NCI-H2227 (cell line): ENCODE results near the gene UTP18.
A peak's percentile ranks its signal among the peaks of the same experiment; 100 is the strongest.
"Not testable (repeated sequence)": the region's sequence is repeated elsewhere in the genome, so short reads cannot be mapped to it uniquely, and the experiment has no call there.

Experiments used
- DNase-seq: peaks from one replicate; lab custom pipeline; 2025; ENCODE audit not compliant: unreplicated experiment; lab: John Stamatoyannopoulos, UW

The UTP18 gene

DNA sequence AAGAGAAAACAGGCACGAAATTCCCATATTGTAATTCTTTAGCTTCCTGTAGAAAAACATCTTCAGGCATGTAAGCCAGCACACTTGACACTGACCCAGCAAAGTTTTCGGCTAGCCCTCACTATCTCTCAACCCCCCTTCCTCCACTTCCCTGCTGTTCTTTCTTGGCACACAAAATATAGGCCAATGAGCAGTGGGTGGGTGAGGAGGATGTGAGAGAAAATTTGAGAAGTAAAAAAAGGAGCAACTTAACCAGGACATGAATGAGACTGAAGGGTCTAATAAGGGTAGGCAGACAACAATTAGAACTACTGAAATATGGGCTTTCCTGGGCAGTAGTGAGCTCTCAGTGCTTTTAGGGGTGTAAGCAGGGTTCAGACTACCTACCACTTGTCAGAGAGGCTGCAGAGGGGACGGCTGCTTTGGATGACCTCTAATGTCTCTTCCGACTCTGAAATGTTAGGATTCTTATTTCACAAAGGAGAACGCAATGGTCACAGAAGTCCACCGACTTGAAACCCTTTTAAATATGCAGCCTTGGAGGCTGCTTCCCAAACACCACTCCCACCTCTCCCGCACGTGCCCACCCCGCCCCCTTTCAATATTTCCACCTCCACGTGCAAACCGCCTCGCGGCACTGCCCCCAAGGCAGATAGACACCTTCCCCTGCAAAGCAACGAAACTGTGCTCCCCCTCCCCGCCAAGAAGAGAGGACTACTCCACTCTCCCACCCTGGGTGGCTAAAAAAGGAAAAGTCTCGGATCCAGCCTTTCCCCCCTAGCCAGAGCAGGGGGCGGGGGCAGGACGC, 1.4 kb upstream of the UTP18 start:
- DNase-seq = peak; percentile 49

DNA sequence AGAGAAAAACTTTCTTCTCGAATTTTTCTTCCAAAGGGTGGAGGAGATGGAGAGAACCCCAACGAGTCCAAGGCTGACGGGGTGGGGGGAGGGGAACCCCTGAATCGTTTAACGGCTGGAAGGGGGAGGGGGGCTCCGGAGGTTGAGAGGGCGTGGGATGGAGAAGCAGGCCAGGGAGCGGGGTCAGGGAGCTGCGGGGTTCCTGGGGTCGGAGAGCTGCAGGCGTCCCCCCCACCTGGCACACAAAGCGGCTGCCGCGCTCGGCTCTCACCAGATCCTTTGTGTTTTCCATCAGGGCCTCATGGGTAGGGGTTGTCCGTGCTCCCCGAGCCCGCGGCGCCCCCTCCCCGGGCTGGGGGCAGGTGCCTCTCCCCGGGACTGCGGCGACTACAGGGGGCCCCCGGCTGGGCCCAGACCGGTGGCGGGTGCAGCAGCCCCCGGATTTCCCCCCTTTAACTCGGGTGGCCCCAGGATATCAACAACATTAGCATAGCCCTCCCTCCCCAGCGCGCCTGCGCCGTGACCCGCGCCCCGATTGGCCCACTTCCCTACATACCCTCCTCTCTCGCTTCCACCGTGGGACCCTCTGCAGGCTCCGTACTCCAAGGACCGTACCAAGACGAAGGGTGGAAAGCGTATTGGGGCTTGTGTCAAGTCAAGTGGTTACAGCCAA, 646 bp upstream of the UTP18 start, which contains the start of gene MBTD1:
TSS of gene MBTD1 (minus strand) at position 486 of the 673 bp plus-strand sequence. CDS start 34,888 bp downstream, outside the sequence.
- DNase-seq = peak; percentile 97

DNA sequence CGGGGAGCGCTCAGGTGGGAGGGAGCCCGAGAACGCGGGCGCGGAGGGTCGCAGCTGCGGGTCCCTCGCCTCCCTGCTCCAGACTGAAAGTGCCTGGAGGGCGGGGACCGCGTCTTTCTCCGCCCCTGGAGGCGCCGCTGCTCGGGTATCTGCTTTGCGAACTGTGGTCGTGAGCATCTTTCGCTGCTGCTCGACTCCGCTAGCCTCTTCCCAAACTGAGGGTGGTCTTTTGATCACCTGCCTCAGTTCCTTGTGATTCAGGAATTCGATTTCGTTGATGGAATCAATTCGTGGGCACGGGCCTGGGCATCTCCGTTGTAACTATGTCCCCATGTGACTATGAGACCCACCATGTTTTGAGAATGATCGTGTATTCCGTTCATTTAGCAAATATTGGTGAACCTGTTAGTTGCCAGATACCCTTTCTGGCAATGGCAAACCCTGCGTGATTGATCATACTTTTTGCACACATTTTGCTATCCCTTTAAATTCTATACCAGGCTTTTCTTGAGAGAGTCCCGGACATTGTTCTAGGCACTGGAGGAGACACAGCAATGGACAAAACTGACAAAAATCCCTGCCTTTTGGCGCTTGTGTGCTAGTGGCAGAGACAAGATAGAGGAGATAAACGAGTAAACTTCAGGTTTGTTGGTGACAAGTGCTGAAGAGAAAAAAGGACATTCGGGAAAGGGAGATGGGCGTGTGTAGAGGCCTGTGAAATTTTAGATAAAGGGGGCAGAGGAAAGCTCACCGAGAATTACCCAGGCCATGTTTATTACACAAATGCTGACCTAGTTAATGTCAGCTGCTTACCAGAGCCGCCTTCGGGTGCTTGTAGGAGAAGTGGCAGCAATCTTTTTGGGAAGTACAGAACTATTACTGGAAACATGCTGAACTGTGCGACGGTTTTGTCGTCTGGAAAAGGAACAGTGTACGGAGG, 948 bp downstream of the UTP18 start:
- peak; percentile 92 for DNase-seq

DNA sequence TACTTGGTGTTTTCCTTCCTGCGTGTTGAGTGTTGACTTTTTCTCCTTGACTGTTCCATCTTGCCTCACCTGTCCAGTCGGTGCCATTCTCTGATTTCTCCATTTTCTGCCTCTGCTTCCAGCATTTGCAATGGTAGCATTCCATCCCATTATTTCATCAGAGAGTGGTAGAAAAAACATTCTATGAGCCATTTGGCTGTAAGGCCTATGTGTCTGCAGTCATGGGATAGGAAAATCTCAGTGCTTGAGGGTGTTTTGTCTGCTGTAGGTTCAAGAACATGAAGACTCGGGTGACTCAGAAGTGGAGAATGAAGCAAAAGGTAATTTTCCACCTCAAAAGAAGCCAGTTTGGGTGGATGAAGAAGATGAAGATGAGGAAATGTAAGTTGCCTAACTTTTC, 2.7 kb downstream of the UTP18 start:
- DNase-seq = no peak

DNA sequence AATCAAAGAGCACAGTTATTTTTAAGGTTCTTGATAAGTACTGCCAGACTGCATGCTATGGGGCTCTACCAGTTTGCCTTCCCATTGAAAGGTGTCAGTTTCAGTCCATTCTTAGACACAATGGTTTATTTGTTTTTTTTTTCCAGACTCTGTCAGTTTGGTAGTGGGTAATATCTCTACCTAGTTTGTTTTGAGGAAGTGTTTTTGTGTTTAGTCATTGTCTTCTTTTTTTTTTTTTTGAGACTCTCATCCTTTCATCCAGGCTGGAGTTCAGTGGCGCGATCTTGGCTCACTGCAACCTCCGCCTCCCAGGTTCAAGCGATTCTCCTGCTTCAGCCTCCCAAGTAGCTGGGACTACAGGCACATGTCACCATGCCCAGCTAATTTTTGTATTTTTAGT, 4.1 kb downstream of the UTP18 start:
- not testable (repeated sequence) for DNase-seq

DNA sequence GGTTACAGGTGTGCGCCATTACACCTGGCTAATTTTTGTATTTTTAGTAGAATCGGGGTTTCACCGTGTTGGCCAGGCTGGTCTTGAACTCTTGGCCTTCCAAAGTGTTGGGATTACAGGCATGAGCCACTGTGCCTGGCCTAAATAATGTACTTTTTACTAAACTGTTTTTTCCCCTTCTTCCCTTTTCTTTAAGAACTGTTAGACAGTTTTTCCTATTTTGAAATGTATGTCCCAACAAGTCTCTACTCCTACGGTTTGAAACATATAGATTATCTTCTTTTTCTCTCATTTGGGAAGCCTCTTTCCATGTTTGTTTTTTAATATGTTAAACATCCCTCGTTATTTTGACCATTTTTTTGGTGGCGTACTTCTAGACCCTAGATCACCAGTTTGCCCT, 9.6 kb downstream of the UTP18 start:
- DNase-seq = no peak

DNA sequence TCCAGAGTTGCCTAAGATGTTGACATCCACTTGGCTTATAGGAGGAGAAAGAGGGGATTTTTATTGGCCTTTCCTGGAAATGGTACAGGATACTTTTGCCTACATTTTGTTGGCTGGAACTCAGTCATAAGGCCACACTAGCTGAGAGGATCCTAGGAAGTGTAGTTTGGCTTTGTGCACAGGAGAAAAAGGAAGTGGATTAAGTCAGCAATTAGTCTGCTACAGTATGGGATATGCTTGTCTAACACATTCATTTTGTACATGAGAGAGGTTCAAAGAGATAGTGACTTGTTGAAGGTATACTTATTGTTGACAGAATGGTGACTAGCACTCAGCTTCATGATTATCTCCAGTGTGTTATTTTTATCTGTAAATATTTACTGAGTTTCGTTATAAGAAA, 10.3 kb downstream of the UTP18 start:
- no peak for DNase-seq

DNA sequence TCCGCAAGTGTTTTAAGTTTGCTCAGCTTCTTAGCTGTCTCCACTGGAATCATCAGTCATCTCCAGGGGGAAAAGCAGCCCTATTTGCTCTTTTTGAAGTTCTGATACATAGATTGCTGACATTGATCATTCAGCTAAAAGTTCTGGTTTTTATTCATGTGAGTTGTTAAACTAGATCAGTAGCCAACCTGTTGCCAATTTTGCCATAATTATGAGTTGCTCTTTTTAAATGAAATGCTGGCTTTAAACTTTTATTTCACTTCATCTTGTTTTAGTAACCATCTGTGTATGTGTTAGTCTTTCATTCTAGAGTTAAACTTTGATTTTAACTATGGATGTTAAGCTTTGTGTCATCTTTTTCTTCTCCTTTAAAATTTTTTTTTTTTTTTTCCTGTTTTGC, 12.5 kb downstream of the UTP18 start:
- DNase-seq = no peak

DNA sequence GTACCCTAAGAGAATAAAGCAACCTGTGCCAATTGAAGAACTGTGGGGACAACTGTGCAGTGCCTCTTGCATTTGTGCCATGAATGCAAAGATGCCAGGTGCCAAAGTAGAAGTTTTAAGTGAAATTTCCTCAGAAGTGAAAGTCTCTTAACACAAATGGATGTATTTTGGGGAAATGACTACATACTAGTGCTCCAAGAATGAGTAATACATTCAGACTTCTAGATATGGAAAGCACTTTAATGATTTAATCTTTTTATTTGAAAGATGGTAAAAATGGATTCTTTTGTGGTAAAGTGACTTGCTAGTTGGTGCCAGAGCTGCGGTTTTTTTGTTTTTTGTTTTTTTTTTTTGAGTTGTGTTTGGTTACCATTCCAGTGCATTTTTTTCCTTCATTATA, 15.0 kb downstream of the UTP18 start:
- no peak for DNase-seq

DNA sequence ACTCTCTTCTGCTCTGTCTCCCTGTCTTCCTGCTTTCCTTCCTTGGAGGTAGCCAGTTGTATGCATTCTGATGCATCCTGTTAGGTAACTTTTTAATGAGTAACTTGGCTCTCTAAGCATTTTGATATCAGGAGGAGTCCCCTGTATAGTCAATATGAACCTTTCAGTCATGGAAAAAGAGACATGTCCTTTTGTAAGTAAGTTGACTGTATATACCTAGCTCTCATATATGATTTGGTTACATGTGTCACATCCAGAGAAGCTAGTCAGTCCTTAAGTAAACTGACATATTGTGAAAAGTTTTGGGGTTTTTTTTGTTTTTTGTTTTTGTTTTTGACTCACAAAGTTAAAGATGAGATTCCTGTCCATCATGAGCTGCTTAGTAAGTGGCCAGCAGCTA, 18.8 kb downstream of the UTP18 start:
- DNase-seq = no peak

DNA sequence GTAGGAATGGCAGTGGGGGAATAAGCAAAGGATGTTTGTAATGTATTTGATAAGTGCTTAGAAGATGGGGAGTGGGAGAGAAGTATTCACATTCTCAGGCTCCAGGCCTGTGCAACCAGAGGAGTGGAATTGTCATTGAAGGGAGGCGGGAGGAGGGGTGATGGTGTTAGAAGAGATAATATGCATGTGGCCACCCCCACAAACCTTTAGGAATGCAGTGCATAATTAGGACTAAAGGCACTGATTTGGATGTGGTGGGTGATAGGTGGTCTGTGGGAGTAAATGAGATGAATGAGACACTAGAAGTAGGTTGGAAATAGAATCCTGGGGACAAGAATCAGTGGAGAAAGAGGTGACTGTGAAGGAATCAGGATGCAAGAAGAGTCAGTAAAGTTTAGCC, 27.1 kb downstream of the UTP18 start:
- no peak for DNase-seq

DNA sequence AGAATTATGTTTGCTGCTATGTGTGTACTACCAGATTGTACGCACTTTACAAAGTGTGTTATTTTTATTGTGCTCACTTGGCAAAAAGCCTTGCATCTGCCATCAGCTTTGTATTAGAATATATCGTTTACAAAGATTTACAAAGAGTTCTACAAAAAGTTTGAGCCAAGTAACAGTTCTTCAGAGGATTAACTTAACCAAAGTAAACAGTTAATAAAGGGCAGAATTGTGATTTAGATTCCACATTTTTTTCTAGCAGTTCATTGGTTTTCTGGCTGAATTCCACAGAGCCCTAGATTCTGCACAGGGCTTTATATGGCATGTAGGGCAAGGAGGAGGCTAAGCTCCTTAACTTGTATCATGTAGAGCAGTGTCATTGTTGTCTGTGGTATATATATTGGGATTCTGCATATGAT, 29.4 kb downstream of the UTP18 start:
- no peak for DNase-seq

DNA sequence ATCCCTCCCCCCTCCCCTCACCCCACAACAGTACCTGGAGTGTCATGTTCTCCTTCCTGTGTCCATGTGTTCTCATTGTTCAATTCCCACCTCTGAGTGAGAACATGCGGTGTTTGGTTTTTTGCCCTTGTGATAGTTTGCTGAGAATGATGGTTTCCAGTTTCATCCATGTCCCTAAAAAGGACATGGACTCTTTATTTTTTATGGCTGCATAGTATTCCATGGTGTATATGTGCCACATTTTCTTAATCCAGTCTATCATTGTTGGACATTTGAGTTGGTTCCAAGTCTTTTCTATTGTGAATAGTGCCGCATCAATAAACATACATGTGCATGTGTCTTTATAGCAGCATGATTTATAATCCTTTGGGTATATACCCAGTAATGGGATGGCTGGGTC, 34.0 kb downstream of the UTP18 start:
- not testable (repeated sequence) for DNase-seq

DNA sequence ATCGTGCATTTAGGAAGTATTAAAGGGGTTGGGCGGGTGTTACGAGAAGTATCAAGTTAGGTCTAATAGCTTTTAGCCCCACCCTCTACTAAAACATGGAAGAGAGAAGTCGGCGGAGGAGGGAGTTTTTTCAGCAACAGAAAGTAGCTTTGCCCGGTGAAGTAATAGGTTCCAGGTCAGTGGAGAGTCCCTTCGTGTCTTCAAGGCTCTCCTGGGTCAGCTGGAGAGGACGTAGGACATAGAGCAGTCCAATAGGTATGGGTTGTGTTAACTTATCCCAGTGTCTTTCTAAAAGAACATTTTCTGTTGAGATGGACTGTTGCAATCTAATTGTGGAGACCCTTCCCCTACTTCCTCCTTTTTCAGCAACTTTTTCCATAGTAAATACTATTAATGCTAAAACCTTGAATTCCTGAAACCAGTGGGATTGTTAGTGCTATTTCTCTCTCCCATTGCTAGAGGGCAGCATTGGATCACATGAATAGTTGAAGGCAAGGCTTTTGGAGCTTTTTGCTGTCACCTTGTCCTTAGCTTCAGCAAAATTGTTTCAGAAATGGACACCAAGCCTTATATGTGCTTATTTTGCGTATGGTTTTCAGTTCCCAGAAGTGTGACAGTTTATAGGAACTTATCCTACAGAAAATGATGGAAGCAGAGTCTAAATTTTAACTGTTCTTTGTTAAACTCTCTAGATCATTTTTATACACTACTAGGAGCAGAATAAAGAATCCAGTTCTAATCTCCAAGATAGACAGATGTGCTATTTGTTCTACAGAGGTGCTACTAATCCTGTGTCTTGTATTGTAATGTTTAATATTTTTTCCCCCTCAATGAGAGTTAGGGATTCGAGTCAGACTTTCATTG, 38.4 kb downstream of the UTP18 start:
- peak; percentile 71 for DNase-seq

DNA sequence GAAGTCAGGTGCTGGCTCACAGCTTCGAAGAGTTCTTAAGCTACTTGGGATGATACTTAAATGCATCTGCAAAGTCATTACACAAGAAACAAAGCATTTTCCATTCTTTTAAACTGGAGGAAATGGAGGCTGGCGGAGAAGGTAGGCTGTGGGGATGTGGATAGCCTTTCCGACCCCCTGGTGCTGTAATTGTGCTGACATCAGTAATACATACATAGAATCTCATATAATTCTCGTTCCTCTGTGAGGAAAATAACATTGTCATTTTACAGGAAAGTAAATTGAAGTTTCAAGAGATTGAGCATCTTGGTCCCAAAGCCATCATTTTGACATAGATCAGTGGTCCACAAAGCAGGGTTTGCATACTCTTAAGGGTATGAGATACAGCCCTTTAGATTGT, 39.5 kb downstream of the UTP18 start:
- DNase-seq = no peak

DNA sequence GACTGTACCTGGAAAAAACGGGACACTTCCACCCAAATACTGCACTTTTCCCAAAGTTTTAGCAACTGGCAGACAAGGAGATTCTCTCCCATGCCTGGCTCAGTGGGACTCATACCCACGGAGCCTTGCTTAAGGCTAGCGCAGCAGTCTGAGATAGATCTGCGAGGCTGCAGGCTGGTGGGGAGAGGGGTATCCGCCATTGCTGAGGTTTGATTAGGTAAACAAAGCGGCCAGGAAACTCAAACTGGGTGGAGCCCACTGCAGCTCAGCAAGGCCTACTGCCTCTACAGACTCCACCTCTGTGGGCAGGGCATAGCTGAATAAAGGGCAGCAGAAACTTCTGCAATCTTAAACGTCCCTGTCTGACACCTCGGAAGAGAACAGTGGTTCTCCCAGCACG, 44.8 kb downstream of the UTP18 start:
- no peak for DNase-seq

DNA sequence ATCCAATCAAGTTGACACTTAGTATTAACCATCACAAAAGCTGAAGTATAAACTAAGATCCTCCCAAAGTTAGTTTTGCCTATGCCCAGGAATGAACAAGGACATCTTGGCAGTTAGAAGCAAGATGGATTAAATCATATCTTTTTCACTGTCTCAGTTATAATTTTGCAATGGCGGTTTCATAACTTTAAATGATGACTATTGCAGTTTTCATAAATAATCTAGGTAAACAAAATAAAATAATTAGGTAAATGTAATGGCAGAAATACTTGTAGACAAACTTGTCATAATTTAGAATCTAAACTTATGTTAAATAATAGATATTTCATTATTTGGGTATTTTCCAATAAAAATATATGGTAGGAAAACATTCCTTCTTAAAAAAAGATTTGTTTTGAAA, 51.7 kb downstream of the UTP18 start:
- DNase-seq = not testable (repeated sequence)

DNA sequence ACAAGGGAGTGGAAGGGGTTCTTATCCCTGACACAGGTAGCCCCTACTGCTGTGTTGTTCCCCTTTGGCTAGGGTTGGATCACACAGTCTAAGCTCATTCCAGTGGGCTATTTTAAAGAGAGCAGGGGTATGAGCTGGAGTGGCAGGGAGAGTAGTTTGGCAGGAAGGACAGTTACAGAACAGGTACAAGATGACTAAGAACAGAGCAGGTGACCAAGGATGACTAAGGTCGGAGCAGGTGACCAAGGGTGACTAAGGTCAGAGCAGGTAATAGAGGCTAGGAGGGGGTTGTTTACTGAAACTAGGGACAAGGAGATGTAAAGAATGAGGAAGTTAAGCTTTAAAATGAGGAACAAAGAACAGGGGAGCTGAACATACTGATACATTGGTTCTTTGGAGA, 58.8 kb downstream of the UTP18 start:
- no peak for DNase-seq

DNA sequence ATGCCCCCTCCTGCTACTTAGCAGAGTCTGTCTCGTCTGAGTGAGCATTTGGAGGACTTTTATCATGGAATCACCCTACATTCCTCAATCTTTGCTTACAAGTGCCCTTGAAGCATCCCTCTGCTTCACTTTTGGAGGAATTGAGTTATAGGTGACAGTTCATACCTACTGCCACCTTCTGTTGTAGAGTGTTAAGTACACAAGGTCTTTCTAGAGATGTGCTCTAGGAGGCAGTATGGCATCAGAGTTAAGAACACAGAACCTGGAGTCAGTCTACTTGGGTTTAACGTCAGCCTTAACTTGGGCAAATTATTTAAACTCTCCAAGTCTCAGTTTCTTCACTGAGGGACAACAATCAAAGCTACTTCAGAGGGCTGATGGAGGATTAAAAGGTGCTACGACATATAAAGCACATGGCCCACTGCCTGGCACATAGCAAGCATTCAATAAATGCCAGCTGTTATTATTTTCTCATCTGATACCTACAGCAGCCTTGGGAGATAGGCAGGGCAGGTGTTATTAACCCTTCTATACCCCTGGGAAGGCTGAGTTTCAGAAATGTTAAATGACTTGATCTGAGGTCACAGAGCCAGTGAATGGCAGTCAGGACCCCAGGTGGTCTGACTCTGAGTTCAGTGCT, 62.2 kb downstream of the UTP18 start:
- DNase-seq = no peak

DNA sequence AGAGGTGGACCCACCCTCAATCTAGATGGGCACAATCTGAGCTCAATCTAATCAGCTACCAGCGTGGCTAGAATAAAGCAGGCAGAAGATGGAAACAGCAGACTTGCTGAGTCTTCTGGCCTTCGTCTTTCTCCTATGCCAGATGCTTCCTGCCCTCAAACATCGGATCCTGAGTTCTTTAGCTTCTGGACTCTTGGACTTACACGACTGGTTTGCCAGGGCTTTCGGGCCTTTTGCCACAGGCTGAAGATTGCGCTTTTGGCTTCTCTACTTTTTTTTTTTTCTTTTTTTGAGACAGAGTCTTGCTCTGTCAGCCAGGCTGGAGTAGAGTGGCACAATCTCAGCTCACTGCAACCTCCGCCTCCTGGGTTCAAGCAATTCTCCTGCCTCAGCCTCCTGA, 65.1 kb downstream of the UTP18 start:
- DNase-seq = no peak
